Mesendoderm (in vitro differentiated cells): Measurements from ENCODE around the gene MAN2B2.

ENCODE experiments used
- DNase-seq: peaks from one replicate; pipeline ENCODE4 v3.0.0; 2013
- H2AK5ac ChIP-seq: 2 replicates; pipeline ENCODE4 v1.6.1; 2013; ENCODE audit warnings: low read length, inconsistent platforms
- H2BK120ac ChIP-seq: 2 replicates; pipeline ENCODE4 v1.6.1; 2013; ENCODE audit warnings: low read depth, mild to moderate bottlenecking, low read length, moderate library complexity, mixed read lengths
- H2BK15ac ChIP-seq: replicated peaks from 2 replicates; pipeline ENCODE4 v1.6.1; 2013; ENCODE audit warnings: low read depth, mild to moderate bottlenecking, moderate library complexity
- H2BK5ac ChIP-seq: 2 replicates; pipeline ENCODE4 v1.6.1; 2013; ENCODE audit warnings: low read length, inconsistent platforms
- H3K18ac ChIP-seq: 2 replicates; pipeline ENCODE4 v1.6.1; 2013; ENCODE audit warnings: mild to moderate bottlenecking, low read length, mixed read lengths
- H3K23ac ChIP-seq: one replicate; pipeline ENCODE4 v1.6.1; 2013; ENCODE audit warnings: low read length
- H3K27ac ChIP-seq: 2 replicates; pipeline ENCODE4 v1.5.1; 2013; ENCODE audit warnings: low read depth, mild to moderate bottlenecking, inconsistent platforms, low read length, moderate library complexity
- H3K27me3 ChIP-seq: 2 replicates; pipeline ENCODE4 v1.6.1; 2013; ENCODE audit warnings: low read length, control low read depth, mild to moderate bottlenecking, inconsistent platforms; ENCODE audit not compliant: insufficient read depth, poor library complexity
- H3K36me3 ChIP-seq: 2 replicates; pipeline ENCODE4 v1.6.1; 2013; ENCODE audit warnings: low read length, inconsistent platforms; ENCODE audit not compliant: control insufficient read depth, insufficient read depth
- H3K4ac ChIP-seq: one replicate; pipeline ENCODE4 v1.6.1; 2013; ENCODE audit warnings: low read depth, mild to moderate bottlenecking, low read length, moderate library complexity
- H3K4me1 ChIP-seq: 2 replicates; pipeline ENCODE4 v1.6.1; 2013; ENCODE audit warnings: low read depth, low read length, inconsistent platforms; ENCODE audit not compliant: control insufficient read depth
- H3K4me2 ChIP-seq: 2 replicates; pipeline ENCODE4 v1.6.1; 2013; ENCODE audit warnings: low read length
- H3K4me3 ChIP-seq: 2 replicates; pipeline ENCODE4 v1.5.1; 2013; ENCODE audit warnings: mild to moderate bottlenecking, low read length
- H3K56ac ChIP-seq: one replicate; pipeline ENCODE4 v1.6.1; 2013; ENCODE audit warnings: low read length
- H3K79me1 ChIP-seq: 2 replicates; pipeline ENCODE4 v1.6.1; 2013; ENCODE audit warnings: low read length, inconsistent platforms
- H3K79me2 ChIP-seq: 2 replicates; pipeline ENCODE4 v1.6.1; 2013; ENCODE audit warnings: mild to moderate bottlenecking, low read length; ENCODE audit not compliant: control insufficient read depth, insufficient read depth
- H3K9ac ChIP-seq: 2 replicates; pipeline ENCODE4 v1.6.1; 2013; ENCODE audit warnings: low read length, inconsistent platforms
- H4K5ac ChIP-seq: one replicate; pipeline ENCODE4 v1.6.1; 2013; ENCODE audit warnings: low read length
- H4K8ac ChIP-seq: one replicate; pipeline ENCODE4 v1.6.1; 2013; ENCODE audit warnings: low read depth, mild to moderate bottlenecking, control low read depth, low read length, moderate library complexity
- WGBS: extraction: QIAGEN DNeasy Blood & Tissue Kit; methylation state at CpG from one replicate; pipeline ENCODE4 v1.1.7; 2013; ENCODE audit warnings: low lambda C conversion rate, missing lambda C conversion rate; ENCODE audit not compliant: insufficient coverage; ENCODE audit errors: extremely low coverage; 5-methylcytosine and 5-hydroxymethylcytosine counted together

The MAN2B2 gene

DNA sequence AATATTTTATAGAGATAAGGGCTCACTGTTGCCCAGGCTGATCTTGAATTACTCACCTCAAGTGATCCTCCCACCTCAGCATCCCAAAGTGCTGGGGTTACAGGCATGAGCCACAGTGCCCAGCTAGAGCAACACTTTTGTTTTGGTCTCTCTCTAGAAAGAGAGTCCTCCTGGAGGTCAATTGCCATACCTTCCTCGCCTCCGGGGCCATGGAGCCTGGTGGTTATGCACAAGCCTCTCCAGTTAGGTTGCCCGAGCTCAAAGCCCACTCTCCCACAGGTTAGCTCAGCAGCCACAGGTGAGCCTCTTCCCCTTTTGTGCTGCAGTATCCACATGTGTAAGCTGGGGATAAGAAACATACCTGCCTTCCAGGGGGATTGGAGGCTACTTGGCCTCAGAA lies 24.2 kb upstream of the MAN2B2 start:
- Histone ChIP-seq H3K79me2 (no peaks in the 10 kb centered on the region), H2AK5ac (no peak overlapping the region), H4K8ac (no peak overlapping the region), H2BK5ac (no peak overlapping the region), H3K18ac (no peak overlapping the region), H3K4me2 (no peak overlapping the region), H3K4me3 (no peak overlapping the region), H2BK15ac (no peak overlapping the region), H3K27me3 (no peaks in the 10 kb centered on the region), H3K36me3 (no peaks in the 10 kb centered on the region), H3K4me1 (no peaks in the 10 kb centered on the region), H3K27ac (no peak overlapping the region), H3K4ac (no peak overlapping the region), H3K9ac (no peak overlapping the region), H3K56ac (no peak overlapping the region), H4K5ac (no peak overlapping the region), H3K79me1 (no peaks in the 10 kb centered on the region), H2BK120ac (no peak overlapping the region), H3K23ac (no peak overlapping the region)
- no peak for DNase-seq
- no CpG with 5 or more reads among the region's 3 CpGs for WGBS

DNA sequence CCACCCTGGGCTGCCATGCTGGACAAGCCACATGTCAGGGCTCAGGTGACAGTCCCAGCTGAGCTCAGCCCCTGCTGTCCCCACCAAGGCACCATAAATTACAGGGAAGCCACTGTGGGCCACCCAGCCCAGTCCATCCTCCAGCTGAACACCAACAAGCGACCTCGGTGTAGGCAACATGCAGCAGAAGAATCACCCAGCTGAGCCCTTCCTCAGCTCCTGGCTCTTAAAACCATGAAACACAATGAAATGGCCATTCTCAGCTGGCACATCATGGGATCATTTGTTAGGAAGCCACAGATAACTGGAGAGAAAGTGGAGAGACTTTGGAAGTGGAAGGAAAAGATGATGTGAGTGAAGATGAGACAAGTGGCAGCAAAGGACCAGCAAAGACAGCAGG lies 23.3 kb upstream of the MAN2B2 start:
- Histone ChIP-seq H3K27me3 (no peaks in the 10 kb centered on the region), H3K36me3 (no peaks in the 10 kb centered on the region), H3K9ac (no peak overlapping the region), H3K4me1 (no peaks in the 10 kb centered on the region), H2BK5ac (no peak overlapping the region), H3K56ac (no peak overlapping the region), H3K79me1 (no peaks in the 10 kb centered on the region), H3K79me2 (no peaks in the 10 kb centered on the region), H3K27ac (no peak overlapping the region), H3K4ac (no peak overlapping the region), H3K4me2 (no peak overlapping the region), H3K18ac (no peak overlapping the region), H2BK15ac (no peak overlapping the region), H2AK5ac (no peak overlapping the region), H3K4me3 (no peak overlapping the region), H2BK120ac (no peak overlapping the region), H3K23ac (no peak overlapping the region), H4K5ac (no peak overlapping the region), H4K8ac (no peak overlapping the region)
- WGBS = no CpG with 5 or more reads among the region's 2 CpGs
- DNase-seq = no peak

- WGBS = no CpG with 5 or more reads among the region's 13 CpGs
- no peak overlapping the region for H3K23ac ChIP-seq
- no peak overlapping the region for H3K4me3 ChIP-seq
- no peaks in the 10 kb centered on the region for H3K4me1 ChIP-seq
- no peak overlapping the region for H3K9ac ChIP-seq
- no peaks in the 10 kb centered on the region for H3K79me1 ChIP-seq
- no peaks in the 10 kb centered on the region for H3K27me3 ChIP-seq
- H3K18ac ChIP-seq = no peak overlapping the region
- no peaks in the 10 kb centered on the region for H3K79me2 ChIP-seq
- H2BK15ac ChIP-seq = no peak overlapping the region
- no peak overlapping the region for H3K4ac ChIP-seq
- H2BK120ac ChIP-seq = no peak overlapping the region
- H2AK5ac ChIP-seq = no peak overlapping the region
- H4K5ac ChIP-seq = no peak overlapping the region
- H3K56ac ChIP-seq = no peak overlapping the region
- no peaks in the 10 kb centered on the region for H3K36me3 ChIP-seq
- H3K4me2 ChIP-seq = no peak overlapping the region
- no peak for DNase-seq
- H3K27ac ChIP-seq = no peak overlapping the region
- no peak overlapping the region for H4K8ac ChIP-seq
- H2BK5ac ChIP-seq = no peak overlapping the region
These were observed 19.5 kb upstream of the MAN2B2 start for GRCh38 chr4:6555519-6555918.

DNA sequence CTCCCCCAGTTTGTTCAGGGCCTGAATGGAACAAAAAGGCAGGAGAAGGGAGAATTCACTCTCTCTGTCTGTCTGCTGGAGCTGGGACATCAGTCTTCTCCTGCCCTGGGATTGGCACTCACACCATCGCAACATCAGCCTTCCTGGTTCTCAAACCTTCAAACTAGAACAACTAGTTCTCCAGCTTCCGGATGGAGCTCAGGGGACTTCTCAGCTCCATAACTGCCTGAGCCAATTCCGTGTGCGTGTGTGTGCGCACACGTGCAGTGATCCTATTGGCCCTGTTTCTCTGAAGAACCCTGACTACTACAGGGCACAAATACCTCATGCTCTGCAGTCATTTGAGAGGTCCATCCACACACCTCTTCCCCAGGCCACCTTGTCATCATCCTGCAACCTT lies 18.7 kb upstream of the MAN2B2 start:
- WGBS = no CpG with 5 or more reads among the region's 6 CpGs
- no peaks in the 10 kb centered on the region for H3K79me2 ChIP-seq

GRCh38 chr4:6557185-6557584 lies 17.8 kb upstream of the MAN2B2 start:
- no peak overlapping the region for H4K8ac ChIP-seq
- no peak overlapping the region for H3K27ac ChIP-seq
- H3K56ac ChIP-seq = no peak overlapping the region
- H3K18ac ChIP-seq = no peak overlapping the region
- H3K9ac ChIP-seq = no peak overlapping the region
- no peaks in the 10 kb centered on the region for H3K79me1 ChIP-seq
- no peak overlapping the region for H3K4me3 ChIP-seq
- no peak overlapping the region for H2AK5ac ChIP-seq
- no peak overlapping the region for H2BK120ac ChIP-seq
- DNase-seq = no peak
- H3K4me2 ChIP-seq = no peak overlapping the region
- no peaks in the 10 kb centered on the region for H3K36me3 ChIP-seq
- H4K5ac ChIP-seq = no peak overlapping the region
- H2BK5ac ChIP-seq = no peak overlapping the region
- peaks cover 6% of the 10 kb centered on the region for H3K27me3 ChIP-seq
- no peak overlapping the region for H3K23ac ChIP-seq
- H3K4ac ChIP-seq = no peak overlapping the region
- H2BK15ac ChIP-seq = no peak overlapping the region
- no peaks in the 10 kb centered on the region for H3K79me2 ChIP-seq
- no CpG with 5 or more reads among the region's 5 CpGs for WGBS
- no peaks in the 10 kb centered on the region for H3K4me1 ChIP-seq

More for the DNA sequence above, 18.7 kb upstream of the MAN2B2 start:
- Histone ChIP-seq H2BK120ac (no peak overlapping the region), H3K4me3 (no peak overlapping the region), H3K18ac (no peak overlapping the region), H3K79me1 (no peaks in the 10 kb centered on the region), H3K27ac (no peak overlapping the region), H3K4me1 (no peaks in the 10 kb centered on the region), H3K27me3 (no peaks in the 10 kb centered on the region), H3K36me3 (no peaks in the 10 kb centered on the region), H3K4ac (no peak overlapping the region), H2BK5ac (no peak overlapping the region), H3K23ac (no peak overlapping the region), H3K9ac (no peak overlapping the region), H2BK15ac (no peak overlapping the region), H3K4me2 (no peak overlapping the region), H4K5ac (no peak overlapping the region), H3K56ac (no peak overlapping the region), H4K8ac (no peak overlapping the region), H2AK5ac (no peak overlapping the region)
- no peak for DNase-seq

GRCh38 chr4:6557856-6558255 lies 17.1 kb upstream of the MAN2B2 start:
- H3K9ac ChIP-seq = no peak overlapping the region
- H2BK15ac ChIP-seq = no peak overlapping the region
- no peaks in the 10 kb centered on the region for H3K36me3 ChIP-seq
- no peak overlapping the region for H3K18ac ChIP-seq
- H4K8ac ChIP-seq = no peak overlapping the region
- H3K4me1 ChIP-seq = no peaks in the 10 kb centered on the region
- no peak overlapping the region for H3K56ac ChIP-seq
- H2BK5ac ChIP-seq = no peak overlapping the region
- WGBS = no CpG with 5 or more reads among the region's 10 CpGs
- H3K27ac ChIP-seq = no peak overlapping the region
- H4K5ac ChIP-seq = no peak overlapping the region
- no peak for DNase-seq
- H3K4me3 ChIP-seq = no peak overlapping the region
- H3K79me1 ChIP-seq = no peaks in the 10 kb centered on the region
- no peak overlapping the region for H2BK120ac ChIP-seq
- peaks cover 12% of the 10 kb centered on the region for H3K27me3 ChIP-seq
- no peak overlapping the region for H3K4ac ChIP-seq
- no peak overlapping the region for H2AK5ac ChIP-seq
- no peaks in the 10 kb centered on the region for H3K79me2 ChIP-seq
- no peak overlapping the region for H3K23ac ChIP-seq
- H3K4me2 ChIP-seq = no peak overlapping the region
